ENCODE results near the gene CABYR. TPM values are rescaled to one million over a fixed set of nuclear protein-coding genes. Genes with fewer than 3 reads are reported as not detected.

Gene CABYR
- total and polyA plus RNA-seq, 7 experiments from 2014 or later = 0.65 to 1.4 (median 1.0) TPM; not detected in 1

DNA sequence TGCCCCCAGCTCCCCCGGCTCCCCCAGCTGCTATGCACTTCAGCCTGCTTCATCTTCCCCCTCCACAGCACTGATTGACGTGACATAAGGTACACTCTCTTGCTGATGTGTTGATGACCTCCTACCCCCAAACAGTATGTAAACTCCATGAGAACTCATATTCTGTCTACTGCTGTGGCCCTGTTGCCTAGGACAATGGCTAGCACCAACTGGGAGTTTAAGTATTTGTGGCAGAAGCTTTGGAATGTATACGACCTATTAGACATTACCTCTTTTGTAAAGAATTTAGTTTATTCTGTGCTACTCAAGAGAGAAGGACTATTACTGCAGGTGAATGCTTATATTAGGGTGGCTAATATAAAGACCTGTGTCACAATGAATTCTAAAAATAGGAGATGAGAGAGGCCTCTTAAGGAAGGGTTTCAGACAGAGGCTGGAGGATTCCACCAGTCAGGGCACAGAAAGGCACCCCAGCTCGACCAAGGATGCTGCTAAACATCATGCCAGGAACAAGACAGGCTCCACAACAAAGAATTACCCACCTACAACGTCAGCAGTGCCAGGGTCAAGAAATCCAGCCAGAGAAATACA lies 60.6 kb downstream of the CABYR start:
- no peak overlapping the region for H3K27ac Mint-ChIP-seq

DNA sequence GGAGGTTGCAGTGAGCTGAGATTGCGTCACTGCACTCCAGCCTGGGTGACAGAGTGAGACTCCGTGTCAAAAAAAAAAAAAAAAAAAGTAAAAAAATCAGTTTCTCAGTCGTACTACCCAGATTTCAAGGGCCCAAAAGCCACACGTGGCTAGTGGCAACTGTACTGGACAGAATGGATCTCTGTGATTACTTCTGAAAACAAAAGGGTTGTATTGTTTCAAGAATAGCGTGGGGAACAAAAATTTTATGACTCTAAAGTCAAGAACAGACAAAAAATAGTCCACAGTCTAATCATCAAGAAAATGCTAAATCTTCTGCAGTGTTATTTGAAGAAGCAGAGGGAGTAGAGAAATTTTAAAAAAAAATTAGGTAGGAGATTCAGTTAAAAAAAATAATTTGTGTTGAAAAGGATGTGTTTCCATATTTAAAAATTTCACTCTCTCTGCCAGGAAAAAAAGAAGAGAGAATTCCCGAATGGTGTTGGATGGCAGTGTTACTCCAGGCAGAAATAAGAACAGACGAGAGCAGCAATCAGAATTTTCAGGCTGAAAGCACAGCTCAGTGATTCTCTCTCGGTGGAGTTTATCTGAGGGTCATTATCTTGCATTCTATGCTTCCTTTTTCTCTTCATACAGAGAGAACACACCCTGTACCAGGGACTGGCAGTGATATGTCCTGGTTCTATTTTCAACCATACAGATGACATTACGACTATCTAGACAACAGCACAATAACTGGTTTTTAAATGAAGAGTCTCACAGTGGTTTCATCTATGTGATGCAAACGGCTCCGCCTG lies 61.8 kb downstream of the CABYR start:
- peaks cover 0 to 13% (median 0%) of the 10 kb centered on the region in 5 donors for H3K27me3 Mint-ChIP-seq
- H3K27ac Mint-ChIP-seq = no peak overlapping the region
- POLR2A ChIA-PET = no interaction called here
- Histone ChIP-seq H3K27ac (ENCODE audit: low read depth, low read length) (no peak overlapping the region), H3K4me1 (ENCODE audit: control insufficient read depth in 2 of 2, insufficient read depth in 2 of 2, low read length in 2 of 2) (no peaks in the 10 kb centered on the region), H3K9me3 (ENCODE audit: control insufficient read depth in 2 of 3, low read length in 3 of 3) (no peaks in the 10 kb centered on the region), H3K27me3 (ENCODE audit: control insufficient read depth in 2 of 2, insufficient read depth in 2 of 2, low read length in 2 of 2) (no peaks in the 10 kb centered on the region), H3K36me3 (ENCODE audit: control insufficient read depth in 2 of 3, insufficient read depth in 3 of 3, low read length in 3 of 3) (no peaks in the 10 kb centered on the region), H3K4me3 (ENCODE audit: low read length) (no peak overlapping the region)
- no peak overlapping the region for H3K4me3 Mint-ChIP-seq
- intact Hi-C loops (cut with micrococcal nuclease) = no loop called here
- no peak for DNase-seq
- CTCF ChIA-PET = no interaction called here
- no peak for ATAC-seq
- H3K36me3 Mint-ChIP-seq = no peaks in the 10 kb centered on the region
- no peaks in the 10 kb centered on the region for H3K9me3 Mint-ChIP-seq
- H3K4me1 Mint-ChIP-seq = no peaks in the 10 kb centered on the region

More for the DNA sequence above, 60.6 kb downstream of the CABYR start:
- Mint-ChIP-seq H3K27me3 (peaks cover 0 to 13% (median 0%) of the 10 kb centered on the region in 5 donors), H3K9me3 (no peaks in the 10 kb centered on the region), H3K4me1 (no peaks in the 10 kb centered on the region), H3K4me3 (no peak overlapping the region), H3K36me3 (no peaks in the 10 kb centered on the region)
- POLR2A ChIA-PET = no interaction called here
- no peak overlapping the region for H3K27ac ChIP-seq (ENCODE audit: low read depth, low read length)
- CTCF ChIA-PET = no interaction called here
- intact Hi-C loops (cut with micrococcal nuclease) = no loop called here
- no peaks in the 10 kb centered on the region for H3K36me3 ChIP-seq (ENCODE audit: control insufficient read depth in 2 of 3, insufficient read depth in 3 of 3, low read length in 3 of 3)
- no peaks in the 10 kb centered on the region for H3K27me3 ChIP-seq (ENCODE audit: control insufficient read depth in 2 of 2, insufficient read depth in 2 of 2, low read length in 2 of 2)
- H3K9me3 ChIP-seq (ENCODE audit: control insufficient read depth in 2 of 3, low read length in 3 of 3) = no peaks in the 10 kb centered on the region
- H3K4me1 ChIP-seq (ENCODE audit: control insufficient read depth in 2 of 2, insufficient read depth in 2 of 2, low read length in 2 of 2) = no peaks in the 10 kb centered on the region
- no peak for DNase-seq
- H3K4me3 ChIP-seq (ENCODE audit: low read length) = no peak overlapping the region
- ATAC-seq = no peak

DNA sequence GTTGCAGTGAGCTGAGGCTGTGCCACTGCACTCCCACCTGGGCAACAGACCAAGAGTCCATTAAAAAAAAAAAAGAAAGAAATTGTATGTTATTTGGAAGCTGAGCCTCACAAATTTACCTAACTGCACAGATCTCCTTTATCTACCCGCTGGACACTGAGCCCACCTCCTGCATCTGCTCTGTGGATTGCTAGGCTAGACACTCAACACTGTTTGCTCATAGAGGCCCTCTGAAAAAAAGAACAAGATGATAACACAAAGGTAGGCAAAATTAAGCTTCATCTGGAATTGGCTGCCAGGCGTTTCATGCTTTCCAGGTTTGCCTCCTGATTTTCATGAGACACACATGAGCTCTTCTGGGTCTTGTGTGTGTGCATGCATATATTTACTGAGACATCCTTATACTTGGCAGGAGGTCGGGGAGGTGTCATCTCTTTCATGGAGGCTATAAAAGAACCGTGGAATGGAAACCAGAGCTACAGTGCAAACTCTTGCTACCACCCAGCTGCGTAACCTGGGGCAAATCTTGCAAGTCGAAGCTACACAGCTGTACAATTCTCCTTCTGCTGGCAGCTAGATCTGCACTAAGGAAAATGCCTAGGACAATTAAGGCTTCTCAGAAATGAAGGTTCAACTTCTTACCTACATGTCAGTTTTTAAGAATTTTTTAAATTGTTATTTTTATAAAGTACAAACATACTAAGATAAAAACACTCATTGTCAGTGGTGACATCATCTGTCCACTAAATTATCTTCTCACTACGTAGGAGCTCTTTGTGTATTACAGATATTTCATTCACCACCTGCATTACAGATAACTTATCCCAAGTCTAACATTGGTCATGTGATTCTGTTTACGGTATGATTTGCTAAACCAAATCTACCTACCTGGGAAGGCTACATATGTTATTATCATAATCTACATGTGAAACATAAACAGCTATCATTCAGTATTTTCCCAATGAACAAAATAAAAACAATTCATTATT lies 63.1 kb downstream of the CABYR start:
- no peaks in the 10 kb centered on the region for H3K4me1 Mint-ChIP-seq
- H3K9me3 Mint-ChIP-seq = no peaks in the 10 kb centered on the region
- intact Hi-C loops (cut with micrococcal nuclease) = no loop called here
- Histone ChIP-seq H3K27ac (ENCODE audit: low read depth, low read length) (no peak overlapping the region), H3K4me3 (ENCODE audit: low read length) (no peak overlapping the region), H3K36me3 (ENCODE audit: control insufficient read depth in 2 of 3, insufficient read depth in 3 of 3, low read length in 3 of 3) (no peaks in the 10 kb centered on the region), H3K27me3 (ENCODE audit: control insufficient read depth in 2 of 2, insufficient read depth in 2 of 2, low read length in 2 of 2) (no peaks in the 10 kb centered on the region), H3K4me1 (ENCODE audit: control insufficient read depth in 2 of 2, insufficient read depth in 2 of 2, low read length in 2 of 2) (no peaks in the 10 kb centered on the region), H3K9me3 (ENCODE audit: control insufficient read depth in 2 of 3, low read length in 3 of 3) (no peaks in the 10 kb centered on the region)
- CTCF ChIA-PET = no interaction called here
- H3K27me3 Mint-ChIP-seq = peaks cover 0 to 19% (median 4%) of the 10 kb centered on the region in 5 donors
- no peak overlapping the region for H3K4me3 Mint-ChIP-seq
- no peak for ATAC-seq
- DNase-seq = no peak
- POLR2A ChIA-PET = no interaction called here
- no peak overlapping the region for H3K27ac Mint-ChIP-seq
- peaks cover 0 to 4% (median 0%) of the 10 kb centered on the region in 5 donors for H3K36me3 Mint-ChIP-seq

DNA sequence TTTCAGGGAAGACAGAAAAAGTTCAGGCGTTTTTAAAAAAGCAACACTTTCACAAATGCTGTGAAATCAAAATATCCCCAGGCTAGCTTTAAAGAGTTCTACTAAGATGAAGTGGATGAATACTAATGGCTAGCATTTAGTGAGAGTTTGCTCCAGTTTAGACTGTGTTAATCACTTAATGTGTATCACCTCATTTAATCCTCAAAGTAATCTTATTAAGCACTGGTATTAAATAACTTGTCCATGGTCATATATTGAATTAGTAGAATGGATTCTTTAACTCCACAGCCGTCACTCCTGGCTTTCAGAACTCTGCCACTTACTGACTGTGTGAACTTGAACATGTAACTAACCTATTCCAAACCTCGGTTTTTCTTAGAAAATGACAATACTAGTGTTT lies 66.0 kb downstream of the CABYR start:
- H3K4me3 ChIP-seq (ENCODE audit: low read length) = no peak overlapping the region
- H3K9me3 ChIP-seq (ENCODE audit: control insufficient read depth in 2 of 3, low read length in 3 of 3) = no peaks in the 10 kb centered on the region
- no peaks in the 10 kb centered on the region for H3K27me3 ChIP-seq (ENCODE audit: control insufficient read depth in 2 of 2, insufficient read depth in 2 of 2, low read length in 2 of 2)
- H3K36me3 Mint-ChIP-seq = peaks cover 0 to 12% (median 0%) of the 10 kb centered on the region in 5 donors
- no peaks in the 10 kb centered on the region for H3K4me1 ChIP-seq (ENCODE audit: control insufficient read depth in 2 of 2, insufficient read depth in 2 of 2, low read length in 2 of 2)
- ChIA-PET CTCF (no interaction called here), POLR2A (no interaction called here)
- no peak overlapping the region for H3K4me3 Mint-ChIP-seq
- H3K36me3 ChIP-seq (ENCODE audit: control insufficient read depth in 2 of 3, insufficient read depth in 3 of 3, low read length in 3 of 3) = no peaks in the 10 kb centered on the region
- intact Hi-C loops (cut with micrococcal nuclease) = no loop called here
- ATAC-seq (no peak), DNase-seq (no peak)
- H3K27ac Mint-ChIP-seq = no peak overlapping the region
- no peaks in the 10 kb centered on the region for H3K4me1 Mint-ChIP-seq
- peaks cover 0 to 22% (median 5%) of the 10 kb centered on the region in 5 donors for H3K27me3 Mint-ChIP-seq
- no peak overlapping the region for H3K27ac ChIP-seq (ENCODE audit: low read depth, low read length)
- no peaks in the 10 kb centered on the region for H3K9me3 Mint-ChIP-seq

DNA sequence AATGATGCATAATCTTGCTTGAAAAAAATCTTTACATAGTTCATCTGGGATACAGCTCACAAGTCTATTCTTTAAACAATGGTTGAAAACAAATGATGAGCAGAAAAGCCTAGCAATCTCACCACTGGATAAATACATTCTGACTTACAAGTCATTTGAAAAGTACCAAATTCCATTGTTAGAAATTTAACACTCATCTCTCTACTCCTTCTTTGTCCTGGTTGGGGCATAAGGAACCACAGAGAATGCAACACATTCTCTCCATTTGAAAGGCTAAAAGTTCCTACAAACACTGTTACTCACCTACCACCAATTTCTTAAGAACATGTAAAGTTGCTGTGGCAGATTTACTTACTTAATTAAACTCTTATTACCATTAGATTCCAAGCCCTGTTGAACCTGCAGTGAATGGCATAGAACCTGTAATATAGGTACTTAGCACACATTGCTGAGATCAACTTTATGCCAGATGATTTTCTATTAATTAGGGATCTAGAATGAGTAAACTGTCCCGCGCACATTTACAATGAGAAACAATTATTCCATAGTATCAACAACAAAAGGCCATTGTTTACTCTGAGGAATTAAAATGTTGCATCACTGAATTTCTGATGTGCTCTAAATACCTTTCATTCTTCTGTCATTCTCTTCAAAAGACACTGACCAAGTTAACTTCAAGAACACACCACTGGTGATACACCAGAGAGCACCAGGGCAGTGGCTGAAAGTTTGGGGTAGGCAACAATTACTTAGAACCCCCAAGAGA lies 69.6 kb downstream of the CABYR start:
- no peak overlapping the region for H3K27ac Mint-ChIP-seq
- POLR2A ChIA-PET = no interaction called here
- no peak for ATAC-seq
- no peaks in the 10 kb centered on the region for H3K4me1 Mint-ChIP-seq
- H3K9me3 Mint-ChIP-seq = no peaks in the 10 kb centered on the region
- no peak overlapping the region for H3K4me3 Mint-ChIP-seq
- CTCF ChIA-PET = no interaction called here
- H3K36me3 ChIP-seq (ENCODE audit: control insufficient read depth in 2 of 3, insufficient read depth in 3 of 3, low read length in 3 of 3) = no peaks in the 10 kb centered on the region
- H3K27me3 ChIP-seq (ENCODE audit: control insufficient read depth in 2 of 2, insufficient read depth in 2 of 2, low read length in 2 of 2) = no peaks in the 10 kb centered on the region
- H3K36me3 Mint-ChIP-seq = peaks cover 0 to 12% (median 0%) of the 10 kb centered on the region in 5 donors
- H3K27ac ChIP-seq (ENCODE audit: low read depth, low read length) = no peak overlapping the region
- intact Hi-C loops (cut with micrococcal nuclease) = no loop called here
- H3K4me1 ChIP-seq (ENCODE audit: control insufficient read depth in 2 of 2, insufficient read depth in 2 of 2, low read length in 2 of 2) = no peaks in the 10 kb centered on the region
- peaks cover 0 to 12% (median 5%) of the 10 kb centered on the region in 5 donors for H3K27me3 Mint-ChIP-seq
- DNase-seq = no peak
- H3K4me3 ChIP-seq (ENCODE audit: low read length) = no peak overlapping the region
- no peaks in the 10 kb centered on the region for H3K9me3 ChIP-seq (ENCODE audit: control insufficient read depth in 2 of 3, low read length in 3 of 3)

DNA sequence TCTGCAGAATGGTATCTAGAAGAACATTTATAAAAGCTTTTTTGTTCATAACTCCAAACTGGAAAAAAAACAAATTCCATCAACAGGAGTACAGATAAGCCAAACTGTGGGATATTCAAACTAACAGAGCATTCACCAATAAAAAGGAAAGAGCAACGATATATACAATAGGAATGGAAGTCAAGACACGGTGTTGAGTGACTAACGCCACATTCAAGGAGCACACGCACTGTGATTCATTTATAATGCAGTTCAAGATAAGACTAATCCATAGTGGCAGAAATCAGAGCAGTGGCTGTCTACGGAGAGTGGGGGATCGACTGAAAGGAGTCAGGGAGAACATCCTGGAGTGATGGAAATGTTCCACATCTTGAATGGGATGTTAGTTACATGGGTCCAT lies 70.7 kb downstream of the CABYR start:
- intact Hi-C loops (cut with micrococcal nuclease) = no loop called here

More for the DNA sequence above, 70.7 kb downstream of the CABYR start:
- Histone ChIP-seq H3K27me3 (ENCODE audit: control insufficient read depth in 2 of 2, insufficient read depth in 2 of 2, low read length in 2 of 2) (no peaks in the 10 kb centered on the region), H3K9me3 (ENCODE audit: control insufficient read depth in 2 of 3, low read length in 3 of 3) (no peaks in the 10 kb centered on the region), H3K27ac (ENCODE audit: low read depth, low read length) (no peak overlapping the region), H3K4me3 (ENCODE audit: low read length) (no peak overlapping the region), H3K4me1 (ENCODE audit: control insufficient read depth in 2 of 2, insufficient read depth in 2 of 2, low read length in 2 of 2) (no peaks in the 10 kb centered on the region), H3K36me3 (ENCODE audit: control insufficient read depth in 2 of 3, insufficient read depth in 3 of 3, low read length in 3 of 3) (no peaks in the 10 kb centered on the region)
- ATAC-seq = no peak
- CTCF ChIA-PET = no interaction called here
- no peak for DNase-seq
- no peaks in the 10 kb centered on the region for H3K9me3 Mint-ChIP-seq
- peaks cover 0 to 12% (median 5%) of the 10 kb centered on the region in 5 donors for H3K27me3 Mint-ChIP-seq
- no peak overlapping the region for H3K4me3 Mint-ChIP-seq
- H3K27ac Mint-ChIP-seq = no peak overlapping the region
- no peaks in the 10 kb centered on the region for H3K4me1 Mint-ChIP-seq
- POLR2A ChIA-PET = no interaction called here
- peaks cover 0 to 12% (median 0%) of the 10 kb centered on the region in 5 donors for H3K36me3 Mint-ChIP-seq

Data from naive thymus-derived CD4-positive, alpha-beta T cell (primary cell).